Ectodermal cell (in vitro differentiated cells): ENCODE measurements around the gene CAND2.
"Not testable (repeated sequence)": the region's sequence is repeated elsewhere in the genome, so short reads cannot be mapped to it uniquely, and the experiment has no call there.

Experiments used
- H3K27ac ChIP-seq: 2 replicates; pipeline ENCODE4 v1.7.0; 2013; ENCODE audit warnings: mild to moderate bottlenecking, low read depth, low read length; ENCODE audit not compliant: insufficient read depth, poor library complexity, severe bottlenecking
- H3K27me3 ChIP-seq: 2 replicates; pipeline ENCODE4 v1.7.0; 2013; ENCODE audit warnings: mild to moderate bottlenecking, low read length; ENCODE audit not compliant: insufficient read depth, control insufficient read depth, poor library complexity, severe bottlenecking
- H3K36me3 ChIP-seq: one replicate; pipeline ENCODE4 v1.7.0; 2013; ENCODE audit warnings: low read length; ENCODE audit not compliant: control insufficient read depth, insufficient read depth
- H3K4me1 ChIP-seq: one replicate; pipeline ENCODE4 v1.7.0; 2013; ENCODE audit warnings: low read length; ENCODE audit not compliant: control insufficient read depth, insufficient read depth
- H3K4me3 ChIP-seq: 2 replicates; pipeline ENCODE4 v1.7.0; 2013; ENCODE audit warnings: low read depth, low read length, control low read depth; ENCODE audit not compliant: insufficient read depth
- H3K9me3 ChIP-seq: 2 replicates; pipeline ENCODE4 v1.7.0; 2013; ENCODE audit warnings: mild to moderate bottlenecking, low read length, moderate library complexity; ENCODE audit not compliant: control insufficient read depth
- WGBS, 2 experiments: methylation state at CpG; one replicate each; pipeline ENCODE4 v1.1.7; 2013; ENCODE audit warnings: missing lambda C conversion rate in 2 of 2; 5-methylcytosine and 5-hydroxymethylcytosine counted together

The CAND2 gene

GRCh38 chr3:12870942-12871341, 74.5 kb downstream of the CAND2 start:
- Histone ChIP-seq H3K4me3 (no peak overlapping the region), H3K27me3 (peaks cover 14% of the 10 kb centered on the region), H3K4me1 (peaks cover 17% of the 10 kb centered on the region), H3K36me3 (no peaks in the 10 kb centered on the region), H3K27ac (no peak overlapping the region), H3K9me3 (no peaks in the 10 kb centered on the region)
- WGBS, 2 experiments: 71 to 78% methylated on average over 7 to 9 of the region's 9 CpGs

DNA sequence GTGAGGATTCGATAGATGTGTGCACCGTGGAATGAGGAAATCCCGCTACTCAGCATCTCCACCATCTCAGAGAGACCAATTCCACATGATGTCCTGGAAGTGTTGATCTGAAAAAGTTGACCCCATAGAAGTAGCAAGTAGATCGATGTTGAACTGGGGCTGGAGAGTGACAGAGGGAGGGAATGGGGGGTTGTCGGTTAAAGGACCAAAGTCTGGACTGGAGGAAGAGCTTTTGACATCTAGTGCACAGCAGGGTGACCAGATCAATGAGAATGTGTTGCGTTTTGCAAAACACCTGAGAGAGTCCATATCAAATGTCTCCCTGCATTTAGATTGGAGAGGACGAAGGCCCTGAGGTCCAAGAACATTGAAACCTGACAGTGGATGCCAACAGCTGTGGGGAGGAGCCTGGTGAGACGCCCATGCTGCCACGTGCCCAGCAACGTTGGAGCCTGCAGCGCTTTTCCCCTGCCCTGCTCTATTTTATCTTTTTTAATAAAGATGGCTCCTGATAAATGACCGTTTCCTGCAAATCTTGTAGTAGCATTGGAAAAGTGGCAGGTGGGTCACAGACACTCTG, 75.0 kb downstream of the CAND2 start:
- WGBS, 2 experiments: 86 to 89% methylated on average over 12 of the region's 12 CpGs
- peaks cover 14% of the 10 kb centered on the region for H3K27me3 ChIP-seq
- no peaks in the 10 kb centered on the region for H3K9me3 ChIP-seq
- peaks cover 18% of the 10 kb centered on the region for H3K4me1 ChIP-seq
- H3K4me3 ChIP-seq: no peak overlapping the region
- no peak overlapping the region for H3K27ac ChIP-seq
- no peaks in the 10 kb centered on the region for H3K36me3 ChIP-seq

GRCh38 chr3:12875857-12876836, 79.7 kb downstream of the CAND2 start:
- no peaks in the 10 kb centered on the region for H3K9me3 ChIP-seq
- 16 to 17% methylated on average over 60 of the region's 60 CpGs for WGBS, 2 experiments
- no peak overlapping the region for H3K27ac ChIP-seq
- H3K4me1 ChIP-seq: peaks cover 21% of the 10 kb centered on the region
- H3K36me3 ChIP-seq: no peaks in the 10 kb centered on the region
- H3K4me3 ChIP-seq: peak overlapping the region; percentile 26
- peaks cover 11% of the 10 kb centered on the region for H3K27me3 ChIP-seq

- Histone ChIP-seq H3K4me3 (no peak overlapping the region), H3K9me3 (no peaks in the 10 kb centered on the region), H3K27me3 (peaks cover 11% of the 10 kb centered on the region), H3K36me3 (no peaks in the 10 kb centered on the region), H3K27ac (no peak overlapping the region), H3K4me1 (peaks cover 21% of the 10 kb centered on the region)
- 92 to 94% methylated on average over 7 of the region's 7 CpGs for WGBS, 2 experiments
These were observed 80.6 kb downstream of the CAND2 start for GRCh38 chr3:12877040-12877439.

GRCh38 chr3:12878141-12878574, 81.7 kb downstream of the CAND2 start:
- H3K36me3 ChIP-seq: no peaks in the 10 kb centered on the region
- H3K4me3 ChIP-seq: no peak overlapping the region
- peaks cover 11% of the 10 kb centered on the region for H3K27me3 ChIP-seq
- peaks cover 21% of the 10 kb centered on the region for H3K4me1 ChIP-seq
- WGBS, 2 experiments: 59 to 76% methylated on average over 2 of the region's 2 CpGs
- no peaks in the 10 kb centered on the region for H3K9me3 ChIP-seq
- H3K27ac ChIP-seq: no peak overlapping the region

- not testable (repeated sequence) for H3K27ac ChIP-seq, H3K36me3 ChIP-seq, H3K9me3 ChIP-seq, H3K4me3 ChIP-seq
- 83 to 87% methylated on average over 2 of the region's 2 CpGs for WGBS, 2 experiments
- H3K27me3 ChIP-seq: peaks cover 11% of the 10 kb centered on the region
- H3K4me1 ChIP-seq: peaks cover 21% of the 10 kb centered on the region
These were observed 82.3 kb downstream of the CAND2 start for GRCh38 chr3:12878758-12879157.

DNA sequence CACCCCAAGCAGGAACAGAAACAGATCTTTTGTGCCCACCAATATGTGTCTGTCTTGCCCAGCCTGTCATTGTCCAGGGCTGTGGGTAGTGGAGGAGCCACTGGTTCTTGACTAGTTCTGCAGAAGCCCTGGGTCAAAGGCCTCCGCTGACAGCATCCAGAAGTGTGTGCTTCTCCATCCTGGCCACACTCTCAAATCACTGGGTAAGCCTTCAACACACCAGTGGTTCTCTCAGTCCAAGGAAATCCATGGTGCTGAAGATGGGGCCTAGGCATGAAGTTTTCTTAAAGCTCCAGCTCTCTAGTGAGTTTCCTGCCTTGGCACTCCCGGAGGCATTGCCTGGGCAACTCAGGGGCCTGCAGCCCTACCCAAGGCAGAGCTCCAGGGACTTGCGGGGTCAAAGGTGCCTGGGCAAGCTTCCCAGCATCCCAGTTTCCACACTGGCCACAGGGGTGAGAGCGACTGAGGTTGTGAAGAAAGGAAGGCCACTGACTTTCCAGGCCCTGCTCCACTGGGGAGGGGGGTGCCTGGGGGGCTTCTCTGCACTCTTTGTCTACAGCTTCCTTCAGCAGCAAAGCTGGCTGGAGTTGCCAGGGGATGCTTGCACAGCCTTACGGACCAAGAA, 82.8 kb downstream of the CAND2 start:
- 90 to 95% methylated on average over 5 of the region's 5 CpGs for WGBS, 2 experiments
- Histone ChIP-seq H3K27me3 (peaks cover 11% of the 10 kb centered on the region), H3K4me1 (peaks cover 18% of the 10 kb centered on the region), H3K36me3 (no peaks in the 10 kb centered on the region), H3K9me3 (no peaks in the 10 kb centered on the region), H3K4me3 (no peak overlapping the region), H3K27ac (no peak overlapping the region)

- WGBS, 2 experiments: 89 to 93% methylated on average over 12 of the region's 12 CpGs
These were observed 85.4 kb downstream of the CAND2 start for GRCh38 chr3:12881858-12882257.

DNA sequence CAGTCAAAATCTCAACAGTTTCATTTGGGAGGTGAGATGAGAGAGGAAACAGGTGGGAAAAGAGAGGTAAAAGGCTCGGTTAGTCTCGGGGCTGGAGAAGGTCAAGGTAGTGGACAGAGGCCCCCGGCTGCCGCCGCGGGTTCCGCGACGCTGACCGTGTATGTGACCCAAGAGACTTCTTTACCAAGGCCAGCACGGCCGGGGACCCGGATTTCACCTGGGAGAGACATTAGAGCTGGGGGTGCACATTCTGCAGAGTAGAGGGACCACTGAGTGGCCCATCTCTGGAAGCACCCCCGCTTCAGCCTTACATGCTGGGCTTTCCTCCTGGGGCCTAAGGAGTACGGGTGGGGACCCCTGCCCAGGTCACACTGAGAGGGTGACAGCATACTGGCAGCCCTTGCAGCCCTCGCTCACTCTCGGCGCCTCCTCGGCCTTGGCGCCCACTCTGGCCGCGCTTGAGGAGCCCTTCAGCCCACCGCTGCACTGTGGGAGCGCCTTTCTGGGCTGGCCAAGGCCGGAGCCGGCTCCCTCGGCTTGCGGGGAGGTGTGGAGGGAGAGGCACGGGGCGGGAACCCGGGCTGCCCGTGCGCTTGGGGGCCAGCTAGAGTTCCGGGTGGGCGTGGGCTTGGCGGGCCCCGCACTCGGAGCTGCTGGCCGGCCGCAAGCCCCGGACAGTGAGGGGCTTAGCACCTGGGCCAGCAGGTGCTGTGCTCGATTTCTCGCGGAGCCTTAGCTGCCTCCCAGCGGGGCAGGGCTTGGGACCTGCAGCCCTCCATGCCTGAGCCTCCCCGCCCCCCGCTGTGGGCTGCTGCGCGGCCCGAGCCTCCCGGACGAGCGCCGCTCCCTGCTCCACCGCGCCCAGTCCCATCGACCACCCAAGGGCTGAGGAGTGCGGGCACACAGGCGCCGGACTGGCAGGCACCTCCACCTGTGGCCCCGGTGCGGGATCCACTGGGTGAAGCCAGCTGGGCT, 86.1 kb downstream of the CAND2 start:
- Histone ChIP-seq H3K27ac (no peak overlapping the region), H3K4me3 (no peak overlapping the region), H3K27me3 (no peaks in the 10 kb centered on the region), H3K36me3 (no peaks in the 10 kb centered on the region), H3K4me1 (peaks cover 4% of the 10 kb centered on the region), H3K9me3 (no peaks in the 10 kb centered on the region)
- WGBS, 2 experiments: 95 to 96% methylated on average over 62 of the region's 62 CpGs

More at GRCh38 chr3:12881858-12882257, 85.4 kb downstream of the CAND2 start:
- not testable (repeated sequence) for H3K27ac ChIP-seq, H3K27me3 ChIP-seq, H3K4me1 ChIP-seq, H3K36me3 ChIP-seq, H3K9me3 ChIP-seq, H3K4me3 ChIP-seq
